Ecto neural progenitor cell (in vitro differentiated cells): Measurements from ENCODE around the gene SLC1A5.
"Not testable (repeated sequence)": the region's sequence is repeated elsewhere in the genome, so short reads cannot be mapped to it uniquely, and the experiment has no call there.

Experiments
- DNase-seq: peaks from one replicate; pipeline ENCODE4 v3.0.0-alpha.2; 2018; ENCODE audit warnings: low spot score

Gene SLC1A5

DNA sequence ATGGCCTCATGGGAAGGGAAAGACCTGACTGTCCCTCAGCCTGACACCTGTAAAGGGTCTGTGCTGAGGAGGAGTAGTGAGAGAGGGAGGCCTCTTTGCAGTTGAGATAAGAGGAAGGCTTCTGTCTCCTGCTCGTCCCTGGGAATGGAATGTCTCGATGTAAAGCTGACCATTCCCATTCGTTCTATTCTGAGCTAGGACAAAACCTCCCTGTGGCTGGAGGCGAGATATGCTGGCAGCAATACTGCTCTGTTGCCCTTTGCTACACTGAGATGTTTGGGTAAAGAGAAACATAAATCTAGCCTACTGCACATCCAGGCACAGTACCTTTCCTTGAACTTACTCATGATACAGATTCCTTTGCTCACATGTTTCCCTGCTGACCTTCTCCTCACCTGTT, 19.6 kb downstream of the SLC1A5 start:
- DNase-seq = not testable (repeated sequence)

DNA sequence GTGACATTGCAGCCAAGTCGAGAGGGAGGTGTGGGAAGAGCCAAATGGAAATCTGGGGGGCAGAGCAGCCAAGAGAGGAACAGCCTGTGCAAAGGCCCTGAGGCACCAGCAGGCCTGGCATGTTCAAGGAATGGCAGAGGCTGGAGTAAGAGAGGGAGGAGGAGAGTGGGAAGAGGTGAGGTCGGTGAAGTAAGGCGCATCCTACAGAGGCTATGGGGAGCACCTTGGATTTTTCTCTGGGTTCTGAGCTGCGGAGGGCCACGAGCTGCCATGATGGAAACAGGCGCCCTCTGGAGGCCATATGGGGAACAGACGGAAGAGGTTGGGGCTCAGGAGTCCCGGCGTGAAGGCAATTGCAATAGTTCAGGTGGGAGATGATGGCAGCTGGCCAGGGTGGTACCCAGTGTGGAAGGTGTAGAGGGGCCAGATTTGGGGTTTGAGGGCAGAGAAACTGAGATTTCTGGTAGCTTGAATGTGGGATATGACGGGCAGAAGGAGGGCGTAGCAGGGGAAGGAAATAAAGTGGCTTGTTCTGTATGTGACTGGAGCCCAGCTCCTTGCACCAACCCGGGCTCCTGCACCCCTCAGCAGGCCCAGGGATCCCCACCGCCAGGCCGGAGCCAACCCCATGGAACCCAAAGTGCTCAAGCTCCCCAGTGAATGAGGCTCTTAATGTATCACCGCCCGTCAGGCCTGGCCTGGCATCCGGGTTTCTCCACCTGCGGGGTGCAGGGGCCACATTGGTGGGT, 21.7 kb downstream of the SLC1A5 start:
- peak; percentile 70 for DNase-seq

DNA sequence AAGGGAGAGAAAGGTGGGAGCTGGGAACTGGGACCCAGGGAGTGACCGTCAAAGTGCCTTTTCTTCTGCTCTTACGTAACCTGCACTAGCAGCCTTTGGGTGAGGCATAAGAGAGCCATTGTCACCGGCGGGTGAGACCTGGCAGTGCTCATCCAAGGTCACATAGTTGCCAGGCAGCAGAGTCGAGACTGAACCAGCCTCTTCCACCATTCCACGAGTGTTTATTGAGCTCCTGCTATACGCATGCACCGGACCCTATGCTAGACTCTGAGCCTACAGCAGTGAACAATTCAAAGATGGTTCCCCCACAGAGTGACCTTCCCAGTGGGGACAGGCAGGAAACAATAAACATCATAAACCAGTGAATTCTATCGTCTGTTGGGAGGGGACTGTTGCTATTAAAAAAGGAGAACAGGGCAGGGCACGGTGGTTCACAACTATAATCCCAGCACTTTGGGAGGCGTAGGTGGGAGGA, 23.5 kb downstream of the SLC1A5 start:
- DNase-seq = no peak

DNA sequence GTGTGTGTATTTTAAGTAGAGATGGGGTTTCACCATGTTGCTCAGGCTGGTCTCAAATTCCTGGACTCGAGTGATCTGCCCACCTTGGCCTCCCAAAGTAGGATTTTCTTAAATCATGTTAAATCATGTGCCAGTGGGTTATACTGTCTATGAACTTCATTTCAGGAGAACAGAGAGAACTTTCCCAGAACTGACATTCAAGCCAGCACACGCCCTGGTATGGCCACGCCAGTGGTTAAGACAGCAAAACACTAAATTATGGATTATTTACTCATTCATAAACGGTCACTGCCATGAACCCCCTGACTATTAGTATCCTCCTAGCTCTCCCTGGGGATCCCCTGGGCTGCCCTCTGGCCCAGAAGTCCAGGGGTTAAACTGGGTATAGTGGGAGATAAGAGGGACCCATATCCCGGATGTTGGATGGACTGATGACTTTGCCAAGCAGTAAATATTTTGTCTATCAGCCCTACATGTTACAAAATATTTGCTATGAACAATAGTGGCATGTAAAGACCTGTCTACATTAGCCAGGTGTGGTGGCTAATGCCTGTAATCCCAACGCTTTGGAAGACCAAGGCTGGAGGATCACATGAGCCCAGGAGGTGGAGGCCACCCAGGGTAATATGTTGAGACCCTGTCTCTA, 26.0 kb downstream of the SLC1A5 start:
- DNase-seq = no peak

DNA sequence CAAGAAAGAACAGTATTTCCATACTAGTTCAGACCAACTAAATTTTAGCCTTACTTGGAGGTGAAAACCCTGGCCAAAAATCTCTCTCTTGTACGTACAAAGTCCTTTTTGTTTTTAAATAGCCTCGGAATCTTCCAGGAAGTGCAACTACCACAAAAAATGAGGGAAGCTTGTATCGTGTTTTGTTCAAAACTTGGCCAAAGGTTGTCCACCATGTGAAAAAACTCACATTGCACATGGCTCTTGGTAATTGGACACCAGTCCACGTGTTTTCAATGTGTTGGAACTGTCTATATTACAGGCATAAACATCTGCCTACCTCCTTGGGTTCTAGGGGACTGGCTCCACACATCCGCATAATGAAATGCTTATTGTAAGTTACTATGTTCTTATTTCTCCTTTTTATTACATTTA, 27.0 kb downstream of the SLC1A5 start:
- no peak for DNase-seq

DNA sequence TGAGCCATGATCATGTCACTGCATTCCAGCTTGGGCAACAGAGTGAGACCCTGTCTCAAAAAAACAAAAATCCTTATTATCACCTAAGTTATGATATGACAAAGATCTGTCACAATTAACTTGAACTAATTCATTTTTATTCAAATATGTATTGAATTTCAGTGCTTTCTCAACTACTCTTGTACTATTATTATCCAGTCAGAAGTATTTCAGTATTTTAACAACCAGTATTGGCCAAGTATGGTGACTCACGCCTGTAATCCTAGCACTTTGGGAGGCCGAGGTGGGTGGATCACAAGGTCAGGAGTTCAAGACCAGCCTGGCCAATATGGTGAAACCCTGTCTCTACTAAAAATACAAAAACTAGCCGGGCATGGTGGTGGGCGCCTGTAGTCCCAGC, 27.5 kb downstream of the SLC1A5 start:
- not testable (repeated sequence) for DNase-seq

DNA sequence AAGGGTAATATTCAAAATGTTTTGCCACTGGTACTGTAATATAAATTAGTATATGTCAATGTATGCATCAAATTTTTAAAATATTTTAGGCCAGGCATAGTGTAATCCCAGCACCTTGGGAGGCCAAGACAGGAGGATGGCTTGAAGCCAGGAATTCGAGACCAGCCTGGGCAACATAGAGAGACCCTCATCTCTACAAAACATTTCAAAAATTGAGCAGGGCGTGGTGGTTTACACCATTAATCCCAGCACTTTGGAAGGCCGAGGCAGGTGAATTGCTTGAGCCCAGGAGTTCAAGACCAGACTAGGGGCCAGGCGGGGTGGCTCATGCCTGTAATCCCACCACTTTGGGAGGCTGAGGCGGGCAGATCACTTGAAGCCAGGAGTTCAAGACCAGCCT, 28.0 kb downstream of the SLC1A5 start:
- no peak for DNase-seq

DNA sequence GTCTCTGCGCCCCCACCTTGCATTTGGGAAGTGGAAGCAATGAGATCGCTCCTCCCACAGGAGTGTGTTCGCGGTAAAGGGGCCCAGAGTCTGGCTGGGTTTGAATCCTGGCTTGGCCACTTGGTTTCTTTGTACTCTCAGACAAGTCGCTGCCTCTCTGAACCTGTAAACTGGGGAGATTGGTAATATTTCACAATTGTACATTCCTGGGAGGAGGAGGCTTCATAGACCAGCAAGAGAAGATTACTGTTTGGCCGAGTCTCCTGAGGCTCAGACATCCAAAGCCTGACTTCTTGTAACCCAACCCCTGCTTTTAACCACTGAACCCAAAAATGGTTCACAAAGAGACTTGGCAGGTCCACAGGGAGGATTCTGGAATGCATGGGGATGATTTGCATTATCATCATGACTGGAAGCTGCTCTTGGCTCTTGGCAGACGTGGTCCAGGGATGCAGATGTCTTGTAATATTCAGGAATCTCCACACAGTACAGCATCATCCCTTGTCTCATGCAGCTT, 28.5 kb downstream of the SLC1A5 start:
- no peak for DNase-seq

DNA sequence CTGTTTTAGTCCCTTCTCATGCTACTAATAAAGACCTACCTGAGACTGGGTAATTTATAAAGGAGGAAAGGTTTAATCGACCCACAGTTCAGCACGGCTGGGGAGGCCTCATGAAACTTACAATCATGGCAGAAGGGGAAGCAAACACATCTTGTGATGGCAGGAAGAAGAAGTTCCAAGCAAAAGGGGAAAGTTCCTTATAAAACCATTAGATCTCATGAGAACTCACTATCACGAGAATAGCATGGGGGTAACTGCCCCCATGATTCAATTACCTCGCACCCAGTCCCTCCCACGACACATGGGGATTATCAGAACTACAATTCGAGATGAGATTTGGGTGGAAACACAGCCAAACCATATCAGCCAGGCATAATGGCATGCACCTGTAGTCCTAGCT, 29.2 kb downstream of the SLC1A5 start:
- no peak for DNase-seq

DNA sequence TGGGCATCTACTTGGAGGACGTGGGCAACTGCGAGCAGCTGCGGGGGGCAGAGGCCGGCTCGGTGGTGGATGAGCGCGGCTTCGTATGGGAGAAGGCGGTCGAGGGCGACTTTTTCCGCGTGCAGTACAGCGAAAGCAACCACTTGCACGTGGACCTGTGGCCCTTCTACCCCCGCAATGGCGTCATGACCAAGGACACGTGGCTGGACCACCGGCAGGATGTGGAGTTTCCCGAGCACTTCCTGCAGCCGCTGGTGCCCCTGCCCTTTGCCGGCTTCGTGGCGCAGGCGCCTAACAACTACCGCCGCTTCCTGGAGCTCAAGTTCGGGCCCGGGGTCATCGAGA, 31.9 kb downstream of the SLC1A5 start:
- no peak for DNase-seq

DNA sequence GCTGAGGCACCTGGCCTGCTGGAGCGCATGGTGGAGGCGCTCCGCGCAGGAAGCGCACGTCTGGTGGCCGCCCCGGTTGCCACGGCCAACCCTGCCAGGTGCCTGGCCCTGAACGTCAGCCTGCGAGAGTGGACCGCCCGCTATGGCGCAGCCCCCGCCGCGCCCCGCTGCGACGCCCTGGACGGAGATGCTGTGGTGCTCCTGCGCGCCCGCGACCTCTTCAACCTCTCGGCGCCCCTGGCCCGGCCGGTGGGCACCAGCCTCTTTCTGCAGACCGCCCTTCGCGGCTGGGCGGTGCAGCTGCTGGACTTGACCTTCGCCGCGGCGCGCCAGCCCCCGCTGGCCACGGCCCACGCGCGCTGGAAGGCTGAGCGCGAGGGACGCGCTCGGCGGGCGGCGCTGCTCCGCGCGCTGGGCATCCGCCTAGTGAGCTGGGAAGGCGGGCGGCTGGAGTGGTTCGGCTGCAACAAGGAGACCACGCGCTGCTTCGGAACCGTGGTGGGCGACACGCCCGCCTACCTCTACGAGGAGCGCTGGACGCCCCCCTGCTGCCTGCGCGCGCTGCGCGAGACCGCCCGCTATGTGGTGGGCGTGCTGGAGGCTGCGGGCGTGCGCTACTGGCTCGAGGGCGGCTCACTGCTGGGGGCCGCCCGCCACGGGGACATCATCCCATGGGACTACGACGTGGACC, 32.4 kb downstream of the SLC1A5 start:
- no peak for DNase-seq

DNA sequence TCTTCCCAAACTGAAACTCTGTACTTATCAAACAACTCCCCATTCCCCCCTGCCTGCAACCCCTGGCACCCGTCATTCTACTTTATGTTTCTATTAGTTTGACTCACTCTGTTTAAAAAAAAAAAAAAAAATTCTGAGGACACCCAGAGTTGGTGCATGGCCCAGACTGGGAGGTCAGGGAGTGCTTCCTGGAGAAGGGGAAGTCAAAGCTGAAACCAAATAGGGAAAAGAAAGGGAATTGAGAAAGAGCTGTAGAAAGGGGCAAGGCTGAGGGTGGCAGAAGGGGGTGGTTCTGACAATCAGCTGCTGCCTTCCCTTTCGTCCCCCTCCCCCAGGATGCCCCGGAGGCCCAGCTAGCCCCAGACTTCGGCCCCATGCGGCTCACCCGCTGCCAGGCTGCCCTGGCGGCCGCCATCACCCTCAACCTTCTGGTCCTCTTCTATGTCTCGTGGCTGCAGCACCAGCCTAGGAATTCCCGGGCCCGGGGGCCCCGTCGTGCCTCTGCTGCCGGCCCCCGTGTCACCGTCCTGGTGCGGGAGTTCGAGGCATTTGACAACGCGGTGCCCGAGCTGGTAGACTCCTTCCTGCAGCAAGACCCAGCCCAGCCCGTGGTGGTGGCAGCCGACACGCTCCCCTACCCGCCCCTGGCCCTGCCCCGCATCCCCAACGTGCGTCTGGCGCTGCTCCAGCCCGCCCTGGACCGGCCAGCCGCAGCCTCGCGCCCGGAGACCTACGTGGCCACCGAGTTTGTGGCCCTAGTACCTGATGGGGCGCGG, 33.1 kb downstream of the SLC1A5 start:
- DNase-seq = no peak

DNA sequence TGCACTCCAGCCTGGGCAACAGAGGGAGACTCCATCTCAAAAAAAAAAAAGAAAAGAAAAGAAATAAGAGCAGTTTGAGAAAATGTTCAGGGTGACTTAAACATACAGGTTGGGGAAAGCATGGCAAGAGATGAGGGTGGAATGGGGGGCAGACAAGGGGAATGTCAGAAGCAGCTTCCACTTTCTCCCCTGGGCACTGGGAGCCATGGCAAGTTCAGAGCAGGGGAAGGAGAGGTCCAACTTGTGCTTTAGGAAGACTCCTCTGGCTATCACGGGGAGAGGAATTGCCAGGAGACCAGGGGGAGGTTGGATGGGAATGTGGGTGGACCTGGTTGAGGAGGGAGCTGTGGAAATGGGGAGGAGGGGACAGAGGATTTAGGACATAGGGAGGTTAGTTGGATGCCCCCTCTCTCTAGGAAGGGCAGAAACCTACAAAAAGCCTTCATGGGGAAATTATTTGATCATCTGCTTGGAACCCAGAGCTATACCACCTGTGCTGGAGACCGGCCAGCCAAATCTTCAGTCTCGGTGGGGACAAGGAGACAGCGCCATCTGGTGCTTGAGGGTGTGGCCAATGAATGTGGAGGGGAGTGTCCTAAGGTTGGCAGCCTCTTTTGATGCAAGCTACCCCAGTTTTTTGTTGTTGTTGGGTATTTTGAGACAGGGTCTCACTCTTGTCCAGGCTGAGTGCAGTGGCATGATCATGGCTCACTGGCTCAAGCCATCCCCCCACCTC, 34.8 kb downstream of the SLC1A5 start:
- DNase-seq = peak; percentile 72

DNA sequence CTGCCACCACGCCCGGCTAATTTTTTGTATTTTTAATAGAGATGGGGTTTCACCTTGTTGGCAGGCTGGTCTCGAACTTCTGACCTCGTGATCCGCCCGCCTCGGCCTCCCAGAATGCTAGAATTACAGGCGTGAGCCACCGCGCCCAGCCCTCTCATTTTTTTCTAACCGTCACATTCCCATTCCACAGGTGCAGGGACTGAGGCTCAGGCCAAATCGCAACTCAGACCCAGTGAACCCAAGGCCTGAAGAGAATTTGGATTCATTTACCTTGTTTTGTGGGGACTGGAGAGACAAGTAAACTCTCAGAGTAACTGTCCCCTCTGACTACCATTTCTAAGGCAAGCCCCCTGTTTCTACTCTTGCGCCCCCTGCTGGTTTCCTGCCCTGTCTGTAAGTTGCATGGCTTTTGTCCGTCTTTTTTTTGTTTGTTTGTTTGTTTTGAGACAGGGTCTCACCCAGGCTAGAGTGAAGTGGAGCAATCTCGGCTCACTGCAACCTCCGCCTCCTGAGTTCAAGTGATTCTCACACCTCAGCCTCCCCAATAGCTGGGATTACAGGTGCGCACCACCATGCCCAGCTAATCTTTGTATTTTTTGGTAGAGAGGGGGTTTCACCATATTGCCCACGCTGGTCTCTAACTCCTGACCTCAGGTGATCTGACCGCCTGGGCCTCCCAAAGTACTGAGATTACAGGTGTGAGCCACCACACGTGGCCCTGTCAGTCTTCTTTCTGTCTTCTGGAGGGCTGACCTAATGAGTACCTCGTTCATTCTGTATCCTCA, 39.9 kb downstream of the SLC1A5 start:
- peak; percentile 78 for DNase-seq

DNA sequence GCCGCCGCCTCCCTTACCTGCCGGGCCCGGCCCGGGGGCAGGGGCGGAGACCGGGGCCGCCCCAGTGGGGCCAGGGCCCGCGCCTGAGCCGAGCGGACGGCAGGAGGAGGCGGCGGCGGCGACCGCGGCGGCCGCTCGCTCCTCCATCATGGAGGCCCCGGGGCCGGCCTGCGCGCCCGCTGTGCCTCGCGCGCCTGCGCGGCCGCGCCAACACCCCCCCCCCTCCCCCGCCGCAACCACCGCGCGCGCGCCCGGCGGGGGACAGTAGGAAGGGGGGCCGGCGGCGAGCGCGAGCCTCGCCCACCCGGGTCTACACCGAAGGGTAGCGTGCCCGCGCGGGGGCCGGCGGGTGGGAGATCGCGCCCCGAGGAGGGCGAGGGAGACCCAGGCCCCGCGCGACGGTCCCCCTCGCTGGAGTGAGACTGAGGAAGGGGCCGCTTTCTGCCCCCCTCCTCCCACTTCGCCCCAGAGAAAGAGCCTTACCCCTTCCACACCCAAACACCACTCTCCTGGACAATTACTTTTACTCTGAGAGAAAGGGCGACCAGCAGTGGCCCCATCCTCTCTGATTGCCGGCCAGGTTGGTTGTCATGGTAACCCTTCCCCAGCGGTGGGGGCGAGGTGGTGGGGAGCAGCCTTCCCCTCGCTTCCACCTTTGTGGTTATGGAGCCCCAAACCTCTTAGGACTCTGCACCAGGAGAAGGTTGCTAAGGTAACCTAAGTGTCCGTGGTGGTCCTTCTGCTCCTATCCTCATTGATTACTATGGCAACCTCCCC, 41.9 kb downstream of the SLC1A5 start, which contains the start of gene STRN4:
TSS of gene STRN4 (minus strand) at position 170 of the 777 bp plus-strand sequence. CDS start at position 150, 20 bp downstream.
- DNase-seq = peak; percentile 73

DNA sequence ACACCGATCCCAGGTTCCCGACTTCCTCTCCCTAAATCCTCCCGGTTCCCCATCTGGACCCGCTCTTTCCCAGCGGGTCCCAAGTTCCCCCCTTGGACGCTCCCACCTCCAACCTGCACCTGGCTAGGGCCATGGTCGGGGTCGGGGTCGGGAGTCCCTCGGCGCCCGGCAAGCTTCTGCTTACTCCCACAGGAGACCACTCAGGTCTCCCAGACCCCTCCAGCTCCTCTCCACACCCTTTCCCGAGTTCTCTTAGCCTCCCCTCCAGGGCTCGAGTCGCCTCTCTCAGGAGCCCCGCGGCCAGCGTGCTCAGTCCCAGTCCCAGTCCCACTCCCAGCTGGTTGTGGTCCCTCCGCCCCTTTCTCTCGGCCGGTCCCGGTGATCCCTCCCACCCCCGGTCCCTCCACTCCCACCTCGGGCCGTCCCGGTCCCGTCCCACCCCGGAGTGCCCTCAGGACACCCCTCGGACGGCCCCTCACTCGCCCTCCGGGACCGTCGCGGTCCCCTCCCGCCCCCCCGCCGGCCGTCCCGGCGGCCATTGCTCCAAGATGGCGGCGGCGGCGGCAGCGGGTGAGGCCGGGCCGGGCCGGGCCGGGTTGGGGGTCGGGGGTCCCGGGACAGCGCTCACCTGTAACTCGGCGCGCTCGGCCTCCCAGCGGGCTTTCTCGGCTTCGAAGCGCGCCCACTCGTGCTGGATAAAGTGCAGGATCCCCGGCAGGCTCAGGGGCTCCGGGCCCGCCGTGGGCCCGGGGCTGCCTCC, 42.7 kb downstream of the SLC1A5 start, which contains the start of gene FKRP:
TSS of gene FKRP (plus strand) at position 537 of the 760 bp plus-strand sequence. CDS start 9,394 bp downstream, outside the sequence.
- peak; percentile 71 for DNase-seq

DNA sequence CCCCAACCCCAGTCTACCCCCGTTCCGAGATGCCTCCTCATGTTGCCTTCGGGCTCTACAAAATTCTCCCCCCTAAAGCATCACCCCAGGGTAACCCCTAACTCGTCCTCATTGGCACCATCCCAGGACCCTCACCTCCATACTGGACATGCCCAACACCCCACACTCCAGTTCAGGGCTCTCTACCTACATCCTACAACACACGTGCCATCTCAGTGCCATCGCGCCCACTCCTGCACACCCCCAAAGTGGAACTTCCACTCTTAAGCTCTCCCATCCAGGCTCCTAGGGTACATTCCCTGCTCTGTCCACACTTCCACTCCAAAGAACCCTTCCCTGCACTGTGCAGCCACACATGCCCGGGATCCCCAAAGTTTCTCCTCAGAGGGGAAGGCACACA, 43.4 kb downstream of the SLC1A5 start:
- peak; percentile 42 for DNase-seq

DNA sequence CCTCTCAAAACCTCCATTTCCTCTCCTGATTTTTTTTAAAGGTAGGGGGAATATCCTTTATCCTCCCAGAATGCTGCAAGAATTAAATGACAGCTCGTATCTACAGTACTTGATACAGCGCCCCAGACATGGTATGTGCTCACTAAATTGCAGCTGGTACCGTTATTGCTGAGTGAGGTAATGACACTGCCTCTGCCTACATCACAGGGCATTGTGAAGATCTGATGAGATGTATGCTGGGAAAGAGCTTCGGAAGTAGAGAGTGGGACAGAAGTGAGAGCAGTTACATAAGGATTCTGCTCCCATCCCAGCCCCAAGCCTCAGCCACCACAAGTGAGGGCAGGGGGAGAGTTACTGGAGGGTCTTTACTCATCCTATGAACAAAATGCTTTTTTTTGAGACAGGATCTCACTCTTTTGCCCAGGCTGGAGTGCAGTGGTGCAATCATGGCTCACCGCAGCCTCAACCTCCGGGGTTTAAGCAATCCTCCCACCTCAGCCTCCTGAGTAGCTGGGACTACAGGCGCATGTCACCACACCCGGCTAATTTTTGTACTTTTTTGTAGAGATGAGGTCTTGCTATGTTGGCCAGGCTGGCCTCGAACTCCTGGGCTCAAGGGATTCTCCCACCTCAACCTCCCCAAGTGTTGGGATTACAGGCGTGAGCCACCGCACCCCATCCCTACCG, 44.2 kb downstream of the SLC1A5 start:
- no peak for DNase-seq
